Mononuclear cell (primary cell): Measurements from ENCODE around the gene ZNF503. TPM values are rescaled to one million over a fixed set of nuclear protein-coding genes. Genes with fewer than 3 reads are reported as not detected.
A peak's percentile ranks its signal among the peaks of the same experiment; 100 is the strongest.

Experiments
- H3K27me3 ChIP-seq: 2 replicates; pipeline ENCODE4 v1.6.0; 2011; ENCODE audit warnings: low read length, control low read depth; ENCODE audit not compliant: insufficient read depth
- H3K4me1 ChIP-seq: 2 replicates; pipeline ENCODE4 v1.5.1; 2011; ENCODE audit warnings: mild to moderate bottlenecking, low read length, control low read depth; ENCODE audit not compliant: insufficient read depth
- H3K4me3 ChIP-seq: 2 replicates; pipeline ENCODE4 v1.5.1; 2011; ENCODE audit warnings: mild to moderate bottlenecking, low read length, moderate library complexity
- H3K9me3 ChIP-seq: 2 replicates; pipeline ENCODE4 v1.5.1; 2011; ENCODE audit warnings: low read depth, mild to moderate bottlenecking, control low read depth, low read length
- total RNA-seq: library from RNA; depleted of rRNA; stranded (reverse); fragments of >200 nt; gene quantifications from one replicate; pipeline ENCODE4 v1.2.3, GENCODE V29; 2012

The ZNF503 gene
- total RNA-seq, 1 donor = 4.7 TPM

DNA sequence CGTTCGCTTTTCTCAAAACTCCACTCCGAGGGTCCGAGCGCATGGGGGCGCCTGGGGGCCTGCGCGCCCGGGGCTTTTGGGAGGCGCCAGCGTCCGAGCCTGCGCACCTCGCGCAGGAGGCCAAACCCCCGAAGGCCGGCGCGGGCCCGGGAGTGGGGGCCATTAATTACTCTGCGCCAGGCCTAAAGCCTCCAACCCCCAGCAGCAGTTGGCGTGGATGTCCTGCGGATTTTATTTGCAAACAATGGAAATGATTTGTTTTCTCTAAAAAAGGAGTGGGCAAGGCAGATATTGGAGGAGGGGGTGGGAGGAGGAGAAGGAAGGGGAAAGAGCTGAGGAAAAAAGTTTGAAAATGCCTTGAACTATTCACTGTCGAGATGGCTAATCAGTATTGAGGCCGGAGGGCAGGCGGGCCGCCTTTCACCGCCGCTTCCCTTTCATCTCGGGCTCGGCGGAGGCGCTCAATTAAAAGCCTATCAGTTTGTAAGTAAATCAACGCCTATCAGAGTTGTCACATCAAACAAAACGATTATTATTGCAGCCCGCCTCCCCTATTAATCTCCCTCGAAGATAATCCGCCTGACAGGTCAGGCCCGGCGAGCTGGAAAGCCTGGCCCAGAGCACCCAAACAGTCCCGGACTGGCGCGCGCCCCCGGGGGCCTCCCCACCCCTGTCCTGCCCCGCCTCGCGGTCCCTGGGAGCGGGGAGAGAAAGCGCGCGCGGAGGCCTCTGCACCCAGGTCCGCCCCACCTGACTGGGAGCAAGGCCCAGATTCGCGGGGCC lies 3.4 kb upstream of the ZNF503 start:
- no peaks in the 10 kb centered on the region for H3K9me3 ChIP-seq
- H3K4me1 ChIP-seq = peaks cover 71% of the 10 kb centered on the region
- peaks cover 65% of the 10 kb centered on the region for H3K27me3 ChIP-seq
- H3K4me3 ChIP-seq = no peak overlapping the region

DNA sequence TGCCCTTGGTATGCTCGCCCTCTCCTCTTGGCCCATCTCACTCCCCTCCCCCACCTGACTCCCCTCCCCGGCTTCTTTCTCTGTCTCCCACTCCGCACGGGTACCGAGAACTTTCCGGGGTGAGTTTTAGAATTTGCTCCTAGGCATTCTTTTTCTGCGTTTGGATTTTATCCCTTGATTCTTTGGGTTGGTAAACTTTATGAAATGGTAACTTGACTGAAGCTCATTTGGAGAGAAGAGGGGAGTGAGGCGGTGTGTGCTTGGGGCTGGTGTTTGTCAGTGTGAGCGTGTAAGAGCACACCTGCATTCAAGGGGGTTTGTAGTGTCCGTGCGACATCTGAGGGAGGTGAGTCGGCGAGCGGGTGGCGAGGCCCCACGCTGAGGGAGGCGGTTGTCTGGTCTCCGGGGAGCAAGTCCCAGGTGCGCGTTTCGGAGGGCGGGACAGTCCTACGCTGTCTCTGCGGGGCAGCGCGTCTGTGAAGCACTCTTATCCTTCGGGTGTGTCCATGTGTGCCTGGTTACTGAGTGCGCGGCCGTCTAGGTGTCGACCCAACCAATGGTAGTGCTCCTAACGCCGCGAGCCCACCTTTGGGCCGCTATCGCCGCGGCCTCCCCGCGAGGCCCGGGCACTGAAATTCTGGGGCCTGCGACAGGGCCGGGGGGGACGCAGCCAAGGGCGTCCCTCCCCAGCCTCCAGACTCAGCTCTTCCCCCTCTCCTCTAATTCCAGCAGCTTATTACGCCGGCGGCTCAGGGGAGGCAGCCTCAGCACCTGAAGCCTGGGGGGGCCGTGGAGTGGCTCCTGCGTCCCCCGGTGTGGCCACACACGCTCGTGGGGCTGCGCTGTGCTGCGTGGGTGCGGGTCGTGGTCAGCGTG lies 2.6 kb upstream of the ZNF503 start:
- Histone ChIP-seq H3K4me3 (no peak overlapping the region), H3K27me3 (peaks cover 61% of the 10 kb centered on the region)

DNA sequence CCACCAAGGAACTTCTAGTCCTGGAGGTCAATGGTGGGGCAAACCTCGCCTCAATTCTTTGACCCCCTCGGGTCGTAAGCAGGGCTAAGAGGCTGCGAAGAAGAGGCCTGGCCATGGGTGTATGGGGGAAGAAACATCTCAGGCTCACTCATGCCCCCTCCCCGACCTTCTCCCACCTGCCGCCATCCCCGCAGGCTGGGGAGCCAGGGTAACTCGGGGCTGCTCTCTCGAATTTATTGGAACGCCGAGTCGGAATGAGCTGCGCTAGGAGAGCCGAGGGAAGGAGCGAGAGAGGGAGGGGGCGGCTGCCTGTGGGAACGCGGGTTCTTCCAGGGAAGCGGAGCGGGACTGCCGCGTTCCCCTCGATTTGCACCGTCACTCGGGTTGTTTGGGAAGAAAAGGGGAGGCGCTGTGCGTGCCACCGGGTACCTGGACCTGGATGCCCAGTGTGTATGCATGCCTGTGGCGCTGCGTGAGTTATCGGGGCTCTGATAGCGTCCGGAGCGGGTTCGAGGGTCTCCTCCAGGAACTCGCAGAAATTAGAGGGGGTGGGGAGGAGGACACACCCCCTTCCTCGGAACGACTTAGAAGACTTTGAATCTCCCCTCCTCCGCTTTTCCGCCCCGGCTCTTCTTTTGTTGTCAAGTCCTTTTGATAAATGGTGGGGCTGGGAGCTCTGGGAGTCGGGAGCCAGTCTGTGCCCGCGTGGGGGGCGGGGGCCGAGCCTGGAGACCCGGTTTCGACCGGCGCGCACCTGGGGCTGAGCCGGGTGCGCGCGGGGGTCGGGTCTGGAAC lies 1.8 kb upstream of the ZNF503 start:
- Histone ChIP-seq H3K27me3 (peaks cover 54% of the 10 kb centered on the region), H3K9me3 (no peaks in the 10 kb centered on the region), H3K4me1 (peaks cover 64% of the 10 kb centered on the region), H3K4me3 (peak overlapping the region; percentile 10)

More for the DNA sequence above, 2.6 kb upstream of the ZNF503 start:
- Histone ChIP-seq H3K4me1 (peaks cover 73% of the 10 kb centered on the region), H3K9me3 (no peaks in the 10 kb centered on the region)

DNA sequence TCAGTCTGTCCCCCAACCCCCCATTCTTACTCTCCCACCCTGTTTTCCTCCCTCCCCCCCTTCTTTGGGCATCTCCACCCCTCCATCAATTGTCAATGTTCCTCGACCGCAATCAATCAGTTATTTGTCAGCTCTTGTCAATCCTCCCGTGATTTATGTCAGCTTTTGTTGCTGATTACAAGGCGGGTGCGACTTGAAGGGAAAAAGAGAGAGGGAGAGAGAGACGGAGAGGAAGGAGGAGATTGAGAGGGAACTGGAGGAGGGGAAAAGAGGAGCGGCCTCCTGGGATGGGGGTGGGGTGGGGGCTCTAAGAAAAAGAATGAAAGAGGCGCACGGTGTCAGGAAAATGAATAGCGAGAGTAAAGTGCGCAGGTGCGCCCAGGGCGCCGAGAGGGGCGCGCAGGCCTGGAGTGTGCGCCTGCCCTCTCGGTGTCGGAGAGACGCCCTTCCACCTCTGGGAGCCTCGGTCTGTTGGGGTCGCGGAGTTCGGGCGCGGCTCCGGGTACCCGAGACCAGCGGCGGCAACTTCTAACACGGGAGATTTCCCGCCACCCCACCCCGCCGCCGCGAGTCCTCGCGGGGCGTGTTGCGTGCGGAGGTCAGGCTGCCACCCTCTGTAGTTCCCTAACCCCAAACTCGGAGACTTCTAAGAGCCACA lies 1.1 kb upstream of the ZNF503 start:
- Histone ChIP-seq H3K9me3 (no peaks in the 10 kb centered on the region), H3K4me1 (peaks cover 57% of the 10 kb centered on the region), H3K27me3 (peaks cover 57% of the 10 kb centered on the region), H3K4me3 (peak overlapping the region; percentile 55)

DNA sequence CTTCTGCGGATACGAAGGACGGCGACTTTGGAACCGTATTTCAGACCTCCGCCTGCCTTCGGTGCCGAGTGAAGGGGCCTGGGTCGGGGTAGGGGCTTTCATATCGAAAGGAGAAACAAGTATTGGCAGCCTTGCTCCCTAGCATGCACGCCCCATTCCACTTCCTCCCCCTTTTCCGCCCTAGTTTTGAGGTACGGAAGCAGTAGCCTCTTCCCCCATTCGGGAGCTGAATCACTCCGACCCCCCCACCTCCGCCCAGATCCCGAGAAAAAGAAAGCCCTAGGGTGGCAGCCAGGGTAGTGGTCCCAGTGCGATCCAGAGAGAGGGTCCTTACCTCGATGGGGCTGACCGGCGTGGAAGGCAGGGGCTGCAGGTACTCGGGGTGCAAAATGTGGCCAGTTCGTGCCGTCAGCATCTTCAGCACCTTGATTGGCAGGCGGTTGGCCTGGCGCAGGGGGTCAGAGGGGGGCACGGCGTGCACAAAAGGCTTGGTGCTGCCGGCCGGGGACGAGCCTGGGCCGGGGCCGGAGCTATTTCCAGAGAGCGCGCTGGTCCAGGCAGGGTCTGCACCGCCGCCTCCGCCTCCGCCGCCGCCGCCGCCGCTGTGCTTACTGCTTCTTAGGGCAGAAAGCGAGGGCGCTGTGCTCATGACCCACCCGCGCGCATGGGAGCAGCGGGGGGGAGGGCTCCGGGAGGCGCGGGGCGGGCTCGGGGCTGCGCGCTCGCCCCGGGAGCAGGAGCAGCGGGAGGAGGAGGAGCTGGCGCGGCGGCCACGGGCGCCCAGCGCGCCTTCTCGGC lies 594 bp downstream of the ZNF503 start:
- peak overlapping the region; percentile 55 for H3K4me3 ChIP-seq
- H3K4me1 ChIP-seq = peaks cover 59% of the 10 kb centered on the region
- H3K9me3 ChIP-seq = no peaks in the 10 kb centered on the region
- H3K27me3 ChIP-seq = peaks cover 54% of the 10 kb centered on the region

DNA sequence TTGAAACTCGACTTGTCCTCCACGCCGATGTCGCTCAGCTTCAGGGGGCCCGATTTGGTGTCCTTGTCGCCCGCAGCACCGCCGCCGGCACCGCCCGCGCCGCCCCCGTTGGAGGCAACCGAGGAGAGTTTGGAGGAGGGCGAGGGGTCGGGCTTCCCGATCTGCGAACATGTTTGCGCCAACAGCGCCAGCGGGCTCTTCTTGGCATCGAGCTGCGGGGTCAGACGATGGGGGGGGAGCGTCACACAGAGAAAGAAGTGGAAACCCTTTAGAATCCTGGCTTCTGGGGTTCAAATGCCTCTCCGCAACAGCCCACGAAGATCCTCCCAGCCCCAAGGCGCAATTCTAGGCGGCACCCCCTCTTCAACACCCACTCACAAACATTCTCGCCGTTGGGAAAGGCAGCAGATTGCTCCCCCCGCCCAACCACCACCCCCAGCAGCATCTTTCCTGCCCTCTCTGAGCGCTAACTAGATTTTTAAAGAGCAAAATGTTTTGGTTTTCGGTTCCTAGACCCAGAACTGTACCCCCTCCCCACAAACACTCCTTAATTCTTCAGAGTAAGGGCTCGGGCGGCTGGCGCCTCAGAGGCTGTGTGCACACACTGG lies 1.3 kb downstream of the ZNF503 start:
- Histone ChIP-seq H3K27me3 (peaks cover 54% of the 10 kb centered on the region), H3K4me1 (peaks cover 63% of the 10 kb centered on the region), H3K9me3 (no peaks in the 10 kb centered on the region), H3K4me3 (peak overlapping the region; percentile 55)

DNA sequence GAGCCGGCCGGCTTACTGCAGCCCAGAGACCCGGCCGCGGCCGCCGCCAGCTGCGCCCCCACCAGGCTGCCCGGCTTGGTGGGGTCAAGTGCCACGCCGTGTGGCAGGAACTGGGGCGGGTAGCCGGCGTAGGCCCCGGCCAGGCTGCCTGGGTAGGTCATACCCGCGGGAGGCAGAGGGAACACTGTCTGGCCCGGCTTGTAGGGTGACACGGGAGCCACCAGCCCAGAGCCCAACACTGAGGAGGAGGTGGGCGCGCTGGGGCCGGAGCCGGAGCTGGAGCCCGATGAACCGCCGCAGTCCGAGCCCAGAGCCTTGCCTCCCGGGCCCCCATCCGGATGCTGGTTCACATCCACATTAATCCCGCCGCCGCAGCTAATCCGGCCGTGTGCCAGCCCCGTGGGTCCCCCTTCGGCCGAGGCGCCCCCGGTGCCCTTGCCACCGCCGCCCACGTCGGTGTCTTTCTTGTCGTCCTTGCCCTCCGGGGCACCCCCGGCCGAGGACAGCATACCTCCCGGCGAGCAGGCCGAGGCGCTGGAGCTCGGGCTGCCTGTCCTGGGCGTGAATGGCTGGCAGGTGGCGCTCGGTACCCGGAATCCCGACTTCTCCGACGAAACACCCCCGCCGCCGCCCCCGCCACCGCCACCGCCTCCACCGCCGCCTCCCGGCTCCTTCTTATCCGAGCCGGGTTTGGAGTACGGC lies 2.0 kb downstream of the ZNF503 start:
- H3K4me3 ChIP-seq = peak overlapping the region; percentile 55
- H3K9me3 ChIP-seq = no peaks in the 10 kb centered on the region
- H3K27me3 ChIP-seq = peaks cover 54% of the 10 kb centered on the region
- peaks cover 57% of the 10 kb centered on the region for H3K4me1 ChIP-seq

DNA sequence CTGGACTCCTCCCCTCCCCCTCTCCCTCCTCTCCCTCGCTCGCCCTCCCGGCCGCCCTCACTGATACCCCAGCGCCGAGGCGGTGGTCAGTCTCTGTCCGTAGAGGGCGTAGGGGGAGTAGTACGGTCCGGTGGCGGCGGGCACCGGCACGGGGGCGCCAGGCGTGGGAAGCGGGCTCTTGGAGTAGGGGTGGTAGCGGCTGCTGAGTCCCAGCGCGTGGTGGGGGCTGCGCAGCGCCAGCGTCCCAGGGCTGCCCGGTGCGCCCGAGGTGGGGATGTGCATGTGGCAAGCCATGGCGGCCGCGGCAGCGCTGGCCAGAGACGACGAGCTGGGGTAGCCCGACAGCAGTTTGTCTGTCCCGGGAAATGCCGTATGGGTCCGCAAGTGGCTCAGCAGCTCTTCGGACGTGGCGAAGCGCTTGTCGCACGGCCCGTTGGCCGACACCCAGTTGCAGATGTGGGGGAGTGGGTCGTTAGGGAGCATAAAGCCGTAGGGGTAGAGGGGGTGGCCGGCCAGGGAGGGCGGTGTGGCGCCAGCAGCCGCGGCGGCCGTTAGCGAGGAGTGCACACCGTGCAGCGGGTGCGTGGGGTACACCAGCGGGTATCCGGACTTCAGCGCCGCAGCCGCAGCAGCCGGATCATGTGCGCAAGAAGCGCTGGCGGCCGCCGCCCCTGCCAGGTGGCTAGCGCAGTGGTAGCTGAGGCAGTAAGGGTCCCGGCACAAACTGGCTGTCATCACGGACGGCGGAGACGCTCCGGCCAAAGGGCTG lies 2.7 kb downstream of the ZNF503 start:
- peaks cover 52% of the 10 kb centered on the region for H3K27me3 ChIP-seq
- no peaks in the 10 kb centered on the region for H3K9me3 ChIP-seq
- H3K4me1 ChIP-seq = peaks cover 49% of the 10 kb centered on the region
- H3K4me3 ChIP-seq = no peak overlapping the region

DNA sequence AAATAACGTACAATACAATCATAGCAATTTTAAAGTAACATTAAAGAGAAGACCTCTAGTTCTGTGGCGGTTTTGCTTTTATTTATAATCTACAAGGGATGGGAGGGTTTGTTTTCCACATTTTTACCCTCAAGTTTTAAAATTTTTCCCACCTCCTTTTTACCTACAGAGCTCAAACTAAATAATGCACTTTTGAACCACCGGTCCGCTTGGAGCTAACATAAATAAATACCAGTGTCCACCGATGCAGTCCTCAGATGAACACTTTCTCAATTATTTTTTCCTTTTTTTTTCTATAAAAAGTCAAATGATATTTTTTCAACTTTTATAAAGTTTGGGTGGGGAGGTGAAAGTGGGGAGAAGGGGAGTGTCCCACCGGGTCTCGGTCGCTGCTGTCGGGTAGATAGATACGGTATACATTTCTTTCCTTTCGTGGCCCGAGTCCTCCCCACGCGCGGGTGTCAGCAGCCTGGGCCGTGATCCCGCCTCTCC lies 3.3 kb downstream of the ZNF503 start:
- Histone ChIP-seq H3K4me1 (peaks cover 43% of the 10 kb centered on the region), H3K27me3 (peaks cover 45% of the 10 kb centered on the region), H3K9me3 (no peaks in the 10 kb centered on the region), H3K4me3 (no peak overlapping the region)

DNA sequence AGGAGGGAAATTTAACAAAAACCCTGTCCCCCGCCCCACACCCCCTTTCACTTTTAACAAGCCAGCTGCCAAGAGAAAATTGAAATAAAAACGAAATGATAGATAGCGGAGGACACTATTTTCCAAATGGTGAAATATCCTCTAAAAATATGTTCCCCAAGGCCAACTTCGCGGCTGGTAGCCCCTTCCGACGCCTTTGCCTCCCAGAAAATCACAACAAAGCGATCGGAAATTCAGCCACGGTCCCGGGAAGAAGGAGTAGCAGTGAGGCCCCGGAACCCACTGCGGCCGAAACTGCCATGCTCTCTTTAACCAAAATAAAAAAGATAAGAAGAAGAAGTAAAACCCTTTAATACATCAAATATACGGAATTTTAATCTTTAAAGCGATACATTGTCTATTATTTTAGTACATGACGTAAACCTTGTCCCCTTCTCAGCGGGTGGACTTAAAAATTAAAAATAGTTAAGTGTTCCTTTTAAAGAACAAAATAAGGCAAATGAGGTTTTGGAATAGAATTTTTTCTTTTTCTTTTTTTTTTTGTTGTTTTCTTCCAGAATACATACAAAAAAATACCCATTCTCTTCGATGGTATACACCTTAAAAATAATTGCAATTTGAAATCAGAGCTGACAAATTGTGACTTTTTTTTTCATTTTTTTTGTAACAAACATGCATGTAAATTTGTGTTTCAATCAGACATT lies 3.9 kb downstream of the ZNF503 start:
- H3K4me3 ChIP-seq = no peak overlapping the region
- peaks cover 40% of the 10 kb centered on the region for H3K27me3 ChIP-seq
- no peaks in the 10 kb centered on the region for H3K9me3 ChIP-seq
- peaks cover 37% of the 10 kb centered on the region for H3K4me1 ChIP-seq

DNA sequence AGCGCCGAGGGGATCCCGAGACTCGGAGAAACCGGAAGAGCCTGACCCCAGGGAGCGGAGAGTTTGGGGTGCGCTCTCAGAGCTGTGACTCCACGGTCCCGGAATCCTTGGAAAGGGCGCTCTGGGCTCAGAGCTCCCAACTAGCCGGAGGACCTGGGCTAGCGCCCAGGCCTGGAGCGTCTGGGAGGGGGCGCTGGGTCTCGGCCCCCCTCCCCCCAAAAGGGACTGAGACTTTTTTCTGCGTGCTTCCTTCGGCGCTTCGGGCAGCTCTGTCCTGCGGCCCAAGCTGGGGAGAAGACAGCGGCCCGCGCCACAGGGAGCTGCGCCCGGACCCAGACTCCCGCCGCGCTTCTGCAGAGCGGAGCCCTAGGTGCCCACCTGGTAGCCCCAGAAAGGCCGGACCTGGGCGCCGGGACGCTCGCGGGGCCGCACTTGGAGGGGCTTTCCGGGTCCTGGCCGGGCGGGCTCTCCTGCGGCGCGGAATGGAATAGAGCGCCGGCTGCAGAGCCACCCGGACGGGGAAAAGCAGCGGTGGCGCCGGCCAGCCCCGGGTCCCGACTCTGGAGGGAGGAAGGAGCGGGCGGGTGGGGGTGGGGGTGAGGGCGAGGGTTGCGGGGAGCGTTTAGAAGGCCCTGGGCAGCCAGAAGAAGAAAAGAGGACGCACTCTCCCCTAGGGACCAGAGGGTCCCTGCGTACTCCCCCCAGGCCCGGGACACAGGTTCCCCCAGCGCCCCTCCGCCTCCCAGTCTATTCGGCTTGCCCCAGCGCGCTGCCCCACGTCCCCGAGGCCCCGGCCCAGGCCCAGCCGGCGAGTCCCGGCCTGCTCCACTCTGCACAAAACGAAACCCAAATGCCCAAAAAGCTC lies 4.7 kb downstream of the ZNF503 start:
- H3K4me1 ChIP-seq = peaks cover 29% of the 10 kb centered on the region
- no peak overlapping the region for H3K4me3 ChIP-seq
- H3K9me3 ChIP-seq = no peaks in the 10 kb centered on the region
- H3K27me3 ChIP-seq = peaks cover 45% of the 10 kb centered on the region
